GM12878 (cell line): ENCODE results near the gene ARHGEF35. TPM values are rescaled to one million over a fixed set of nuclear protein-coding genes. Genes with fewer than 3 reads are reported as not detected.
"Not testable (repeated sequence)": the region's sequence is repeated elsewhere in the genome, so short reads cannot be mapped to it uniquely, and the experiment has no call there.

Experiments used
- ATAC-seq: fragments of 200-7000 bp; cut with Tn5 transposase; 3 replicates; pipeline ENCODE4 v1.9.1; 2020; ENCODE audit warnings: mild to moderate bottlenecking, moderate library complexity
- BruUV-seq: library from RNA; stranded (reverse); fragments of 400-500 nt; replicated peaks from 2 replicates; lab custom pipeline; 2021; lab: Mats Ljungman, UMichigan
- CTCF ChIA-PET: fragments of 300-600 bp; sonication (Branson Sonifier 250); formaldehyde crosslinking; extraction: SDS; loops from one replicate; lab custom pipeline; 2021; ENCODE audit warnings: inconsistent platforms; lab: Yijun Ruan, JAX
- POLR2A ChIA-PET: fragments of 350-600 bp; formaldehyde crosslinking; extraction: SDS; loops from one replicate; lab custom pipeline; 2021; ENCODE audit warnings: inconsistent platforms; lab: Charles Lee
- RAD21 ChIA-PET: fragments of 300-600 bp; sonication (Branson Sonifier 250); formaldehyde crosslinking; loops from one replicate; lab custom pipeline; 2023; ENCODE audit warnings: antibody characterized with exemption; ENCODE audit not compliant: unreplicated experiment; lab: Charles Lee
- SMC1A ChIA-PET: fragments of 300-600 bp; sonication (Branson Sonifier 250); formaldehyde crosslinking; loops from one replicate; lab custom pipeline; 2023; ENCODE audit not compliant: unreplicated experiment, uncharacterized antibody; lab: Charles Lee
- DNase-seq: peaks from one replicate; pipeline ENCODE4 v3.0.0-alpha.2; 2011; ENCODE audit warnings: low read depth, low spot score
- FAIRE-seq: peaks from 3 replicates; lab custom pipeline; 2011; peaks lifted over from hg19 to GRCh38; lab: Jason Lieb, UNC
- H2AFZ ChIP-seq: 2 replicates; pipeline ENCODE4 v1.6.0; 2011; ENCODE audit warnings: low read depth, low read length, control low read depth; ENCODE audit not compliant: control insufficient read depth
- H3K27ac ChIP-seq: 2 replicates; pipeline ENCODE4 v1.5.1; 2011; ENCODE audit warnings: control low read depth; ENCODE audit not compliant: control insufficient read depth, insufficient read depth
- H3K27me3 ChIP-seq, 2 experiments: replicated peaks in 1 of 2; 2 replicates each; pipeline versions ENCODE4 v1.6.0 to v1.6.1; 2011; ENCODE audit warnings: low read length in 1 of 2; ENCODE audit not compliant: control insufficient read depth in 2 of 2, insufficient read depth in 2 of 2
- H3K36me3 ChIP-seq, 2 experiments: 2 replicates each; pipeline ENCODE4 v1.5.1; 2011; ENCODE audit warnings: low read length in 1 of 2; ENCODE audit not compliant: control insufficient read depth in 2 of 2, insufficient read depth in 2 of 2
- H3K4me1 ChIP-seq: 2 replicates; pipeline ENCODE4 v1.6.1; 2011; ENCODE audit warnings: mild to moderate bottlenecking, low read length, moderate library complexity, mixed read lengths; ENCODE audit not compliant: control insufficient read depth, insufficient read depth
- H3K4me2 ChIP-seq: 2 replicates; pipeline ENCODE4 v1.6.0; 2011; ENCODE audit warnings: control low read depth; ENCODE audit not compliant: control insufficient read depth, insufficient read depth
- H3K4me3 ChIP-seq: fragments of 200-600 bp; sonication (generic); 2 replicates; pipeline ENCODE4 v1.5.1; 2016
- H3K79me2 ChIP-seq: 2 replicates; pipeline ENCODE4 v1.6.0; 2011; ENCODE audit warnings: low read length; ENCODE audit not compliant: control insufficient read depth, insufficient read depth
- H3K9ac ChIP-seq: 2 replicates; pipeline ENCODE4 v1.8.0; 2011; ENCODE audit warnings: low read length, control low read depth, mixed read lengths; ENCODE audit not compliant: control insufficient read depth, insufficient read depth
- H3K9me3 ChIP-seq: replicated peaks from 3 replicates; pipeline ENCODE4 v1.5.1; 2011; ENCODE audit warnings: mild to moderate bottlenecking, low read length; ENCODE audit not compliant: control insufficient read depth, insufficient read depth
- H4K20me1 ChIP-seq: 2 replicates; pipeline ENCODE4 v1.6.0; 2011; ENCODE audit not compliant: control insufficient read depth, insufficient read depth
- WGBS: methylation state at CpG from one replicate; pipeline ENCODE4 v1.1.6; 2016; ENCODE audit warnings: low lambda C conversion rate; ENCODE audit not compliant: insufficient replicate concordance, insufficient coverage; ENCODE audit errors: missing lambda C conversion rate; 5-methylcytosine and 5-hydroxymethylcytosine counted together
- in situ Hi-C: fragments of 300-500 bp; cut with MboI; formaldehyde crosslinking; loops from 9 replicates; pipeline ENCODE4 v1.14.3; 2018; ENCODE audit warnings: mixed read lengths
- intact Hi-C: fragments of 100-400 bp; cut with micrococcal nuclease; formaldehyde crosslinking; loops from one replicate; pipeline ENCODE4 v1.14.2; 2022; ENCODE audit not compliant: unreplicated experiment
- polyA plus RNA-seq, 11 experiments: library from polyadenylated mRNA; depleted of rRNA in 4 of 11; unstranded in 6 of 11; stranded (reverse) in 5 of 11; fragments of >200 nt; fragmentation: Nextera tagmentation in 4 of 11; fragmentation: Illumina TruSeq in 1 of 11; extraction: Ambion mirVana in 4 of 11; extraction: Trizol in 1 of 11; gene quantifications; 1 replicate in 1 of 11; 2 replicates in 10 of 11; pipeline versions ENCODE4 v1.2.1 to v1.2.3, GENCODE V29; 2011 to 2016; ENCODE audit warnings: inconsistent platforms in 2 of 11, missing spikeins in 2 of 11, low read depth in 1 of 11
- total RNA-seq, 4 experiments: library from RNA; depleted of rRNA in 3 of 4; stranded (reverse); fragments of >200 nt in 3 of 4; fragmentation: Illumina TruSeq in 1 of 4; extraction: Trizol in 1 of 4; gene quantifications; 2 replicates each; pipeline versions ENCODE4 v1.2.1 to v1.2.3, GENCODE V29; 2013 to 2021

Gene ARHGEF35
- total and polyA plus RNA-seq, 10 of the 15 experiments (the other 5 are each of a cell fraction or from before 2014, with no cell fraction given): 0.39 to 9.2 (median 4.7) TPM

DNA sequence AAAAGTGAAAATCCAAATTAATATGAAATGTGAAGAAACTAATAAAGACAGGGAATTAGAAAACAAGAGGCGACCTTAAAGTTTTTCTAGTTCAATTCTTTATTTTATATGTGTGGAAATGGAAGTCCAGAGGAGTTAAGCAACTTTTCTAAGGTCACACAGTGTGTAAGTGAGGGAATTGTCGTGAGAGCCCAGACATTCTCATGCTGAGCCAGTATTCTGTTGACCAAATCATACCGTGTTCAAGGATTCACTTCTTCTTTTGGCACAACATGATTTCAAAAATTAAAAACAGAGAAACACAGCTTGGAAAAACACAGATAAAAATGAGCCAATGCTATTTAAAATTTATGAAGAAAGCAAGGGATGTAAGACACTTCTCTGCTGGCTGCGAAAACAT, 31.2 kb upstream of the ARHGEF35 start:
- WGBS: 64% methylated on average over 2 of the region's 4 CpGs
- ATAC-seq, in situ Hi-C loops, H3K79me2 ChIP-seq, CTCF ChIA-PET, FAIRE-seq, H2AFZ ChIP-seq, POLR2A ChIA-PET, H3K9ac ChIP-seq, intact Hi-C loops, H3K36me3 ChIP-seq, H3K4me3 ChIP-seq, DNase-seq, SMC1A ChIA-PET, H3K4me1 ChIP-seq, H4K20me1 ChIP-seq, BruUV-seq, H3K9me3 ChIP-seq, H3K27me3 ChIP-seq, RAD21 ChIA-PET, H3K27ac ChIP-seq, H3K4me2 ChIP-seq: not testable (repeated sequence)

- H3K27ac ChIP-seq, H3K79me2 ChIP-seq, H3K9me3 ChIP-seq, H3K4me3 ChIP-seq, FAIRE-seq, BruUV-seq, H3K36me3 ChIP-seq, H2AFZ ChIP-seq, H3K27me3 ChIP-seq, H3K9ac ChIP-seq, in situ Hi-C loops, POLR2A ChIA-PET, DNase-seq, RAD21 ChIA-PET, H3K4me1 ChIP-seq, SMC1A ChIA-PET, H3K4me2 ChIP-seq, intact Hi-C loops, H4K20me1 ChIP-seq, CTCF ChIA-PET: not testable (repeated sequence)
- ATAC-seq: peak; percentile 31; the same call in 2 of the 3 replicates
Observed at GRCh38 chr7:144223675-144224074, 28.0 kb upstream of the ARHGEF35 start.

DNA sequence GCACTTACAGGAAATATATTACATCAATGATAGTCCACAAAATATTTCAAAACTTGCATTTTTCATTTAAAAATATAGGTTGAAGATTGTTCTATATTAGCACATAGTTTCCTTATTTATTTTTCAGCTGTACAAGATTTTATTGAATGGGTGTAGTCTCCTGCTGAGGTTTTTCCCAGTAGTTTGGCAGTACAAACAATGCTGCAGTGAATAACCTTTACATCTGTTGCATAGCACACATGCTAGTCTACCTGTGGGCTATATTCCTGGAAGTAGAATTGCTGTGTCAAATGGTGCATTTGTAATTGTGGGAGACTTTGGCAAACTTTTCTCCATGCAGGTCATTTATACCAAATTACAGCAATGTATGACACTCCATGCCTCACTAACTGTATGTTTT, 24.9 kb upstream of the ARHGEF35 start:
- in situ Hi-C loops, H3K4me2 ChIP-seq: not testable (repeated sequence)

GRCh38 chr7:144219149-144219548, 23.5 kb upstream of the ARHGEF35 start:
- DNase-seq, BruUV-seq, H4K20me1 ChIP-seq, intact Hi-C loops, H2AFZ ChIP-seq, in situ Hi-C loops, H3K4me3 ChIP-seq, POLR2A ChIA-PET, H3K9ac ChIP-seq, H3K4me2 ChIP-seq, H3K79me2 ChIP-seq, RAD21 ChIA-PET, H3K27ac ChIP-seq, SMC1A ChIA-PET, H3K9me3 ChIP-seq, H3K4me1 ChIP-seq, H3K27me3 ChIP-seq, H3K36me3 ChIP-seq, CTCF ChIA-PET: not testable (repeated sequence)
- peak; percentile 73 for ATAC-seq
- FAIRE-seq: peak; percentile 88
- no CpG with 5 or more reads among the region's 4 CpGs for WGBS

More for the DNA sequence above, 24.9 kb upstream of the ARHGEF35 start:
- BruUV-seq, H3K36me3 ChIP-seq, H3K27me3 ChIP-seq, POLR2A ChIA-PET, ATAC-seq, DNase-seq, CTCF ChIA-PET, H2AFZ ChIP-seq, H3K27ac ChIP-seq, H3K79me2 ChIP-seq, H4K20me1 ChIP-seq, H3K9ac ChIP-seq, RAD21 ChIA-PET, H3K4me3 ChIP-seq, SMC1A ChIA-PET, intact Hi-C loops, H3K9me3 ChIP-seq, H3K4me1 ChIP-seq: not testable (repeated sequence)
- FAIRE-seq: peak; percentile 47
